NCI-H526 (cell line): ENCODE results near the gene CDH13.

ENCODE experiments used
- DNase-seq, 2 experiments: peaks; one replicate each; lab custom pipeline; 2025; lab: John Stamatoyannopoulos, UW

CDH13 gene

DNA sequence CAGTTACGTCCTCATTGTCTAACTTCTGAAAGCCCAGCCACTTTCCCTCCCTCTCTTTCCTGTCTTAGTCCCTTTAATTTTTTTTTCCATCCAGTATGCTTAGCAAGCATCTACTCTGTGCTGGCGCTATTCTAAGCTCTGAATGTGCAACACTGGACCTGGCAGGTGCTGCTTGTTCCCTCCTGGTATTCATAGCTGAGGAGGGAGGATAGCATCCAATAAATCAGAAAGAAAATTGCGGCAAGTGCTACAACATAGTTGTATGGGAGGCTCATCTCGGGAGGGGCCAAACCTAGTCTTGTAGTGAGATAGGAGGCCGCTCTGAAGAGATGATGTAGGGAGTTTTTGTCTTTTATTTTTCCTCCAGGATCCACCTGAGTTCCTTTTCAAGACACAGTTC lies 723.7 kb downstream of the CDH13 start:
- no peak for DNase-seq

DNA sequence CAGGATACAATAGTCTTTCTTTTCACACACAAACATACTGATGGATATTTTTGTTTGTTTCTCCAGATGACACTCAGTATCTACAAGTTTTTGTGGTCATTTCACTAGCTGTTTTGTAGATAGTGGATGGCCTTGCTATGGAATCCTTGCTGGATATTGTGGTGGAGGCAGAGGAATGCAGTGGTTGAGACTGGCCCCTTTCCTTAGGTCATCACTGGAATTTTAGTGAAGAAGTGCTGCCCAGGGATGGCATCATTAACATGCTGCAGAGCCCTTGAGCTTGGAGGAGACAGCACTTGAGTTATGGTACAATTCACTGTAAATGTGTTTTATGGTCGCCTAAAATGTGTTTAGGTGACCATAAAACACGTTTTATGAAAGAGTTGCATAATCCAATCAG lies 725.1 kb downstream of the CDH13 start:
- no peak for DNase-seq

DNA sequence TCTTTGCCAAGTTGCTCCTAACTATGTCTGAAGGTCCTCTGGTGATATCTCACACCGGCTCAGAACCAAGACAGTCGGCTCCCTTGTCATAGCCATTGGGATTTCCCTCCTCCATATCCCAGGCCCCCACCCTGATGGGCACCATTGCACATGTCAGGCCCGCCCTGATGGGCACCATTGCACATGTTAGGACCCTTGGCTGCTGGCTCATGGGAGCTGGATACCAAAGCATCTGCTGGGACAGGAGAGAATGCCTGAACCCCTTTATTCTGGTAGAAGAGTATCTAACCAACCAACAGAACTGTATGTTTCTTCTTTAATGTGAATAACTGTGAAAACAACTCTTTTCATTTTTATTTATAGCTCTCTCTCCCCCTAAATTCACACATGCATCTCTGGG lies 726.5 kb downstream of the CDH13 start:
- DNase-seq, result no peak

DNA sequence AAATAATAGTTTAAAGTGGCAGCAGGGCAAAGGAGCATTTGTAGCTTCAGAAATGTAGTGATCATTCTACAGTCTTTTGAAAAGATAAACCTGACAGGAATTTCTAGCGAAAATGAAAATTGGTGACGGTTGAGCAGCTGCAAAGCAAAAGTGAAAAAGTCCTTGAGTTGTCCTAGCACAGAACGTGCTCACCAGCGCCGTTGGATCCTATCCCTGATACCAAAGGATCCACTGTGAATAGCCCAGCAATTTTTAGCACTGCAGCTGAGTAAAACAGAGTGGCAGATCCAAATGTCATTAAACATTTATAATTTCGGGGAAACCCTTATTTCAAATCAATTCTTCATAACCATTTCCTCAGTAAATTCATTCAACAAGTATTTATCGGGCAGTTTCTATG lies 727.2 kb downstream of the CDH13 start:
- no peak for DNase-seq

DNA sequence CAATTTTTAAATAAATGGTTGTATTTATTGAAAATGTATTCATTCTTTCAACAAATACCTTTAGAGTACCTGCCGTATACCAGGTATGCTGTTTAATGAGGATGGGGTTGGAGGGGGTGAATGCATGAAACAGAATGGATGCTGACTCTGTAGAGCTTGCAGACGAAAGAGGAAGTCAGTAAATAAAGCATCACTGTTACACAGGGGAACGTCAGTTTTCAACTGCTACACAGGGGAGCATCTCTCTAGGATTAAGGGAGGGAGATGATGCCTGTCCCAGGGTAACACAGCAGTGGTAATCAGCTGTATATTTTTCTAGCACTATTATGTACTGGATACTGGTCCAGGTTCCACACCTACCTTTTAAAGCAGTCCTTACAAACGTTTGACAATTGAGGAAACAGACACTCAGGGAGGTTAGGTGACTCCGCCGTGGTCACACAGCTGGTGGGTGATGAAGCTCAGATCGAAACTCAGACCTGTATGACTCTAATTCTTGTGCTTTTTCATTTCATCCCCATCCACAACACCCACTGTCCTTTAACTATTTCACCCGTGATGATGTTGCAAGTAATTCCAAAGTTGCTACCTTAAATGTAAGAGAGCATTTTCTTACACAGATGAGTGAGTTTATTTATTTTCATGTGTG lies 728.9 kb downstream of the CDH13 start:
- DNase-seq, result no peak

DNA sequence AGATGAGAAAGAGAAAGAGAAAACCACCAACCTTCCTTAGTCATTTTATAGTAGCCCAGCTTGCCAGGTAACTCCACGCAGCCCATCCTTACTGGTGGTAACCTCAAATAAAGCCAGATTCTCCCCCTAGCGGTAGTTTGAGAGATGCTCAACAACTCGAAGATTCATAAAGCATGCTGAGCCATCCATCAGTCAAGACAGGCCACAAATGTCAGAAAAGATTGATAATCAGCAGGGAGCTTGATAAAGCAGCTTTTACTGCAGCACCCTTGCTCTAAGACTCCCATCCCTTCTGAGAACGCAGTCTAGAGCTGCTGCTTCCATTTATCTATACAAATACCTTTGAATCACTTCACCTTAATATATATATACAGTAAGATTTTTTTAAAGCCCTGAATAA lies 729.5 kb downstream of the CDH13 start:
- DNase-seq, result peak; percentile 27 to 84

DNA sequence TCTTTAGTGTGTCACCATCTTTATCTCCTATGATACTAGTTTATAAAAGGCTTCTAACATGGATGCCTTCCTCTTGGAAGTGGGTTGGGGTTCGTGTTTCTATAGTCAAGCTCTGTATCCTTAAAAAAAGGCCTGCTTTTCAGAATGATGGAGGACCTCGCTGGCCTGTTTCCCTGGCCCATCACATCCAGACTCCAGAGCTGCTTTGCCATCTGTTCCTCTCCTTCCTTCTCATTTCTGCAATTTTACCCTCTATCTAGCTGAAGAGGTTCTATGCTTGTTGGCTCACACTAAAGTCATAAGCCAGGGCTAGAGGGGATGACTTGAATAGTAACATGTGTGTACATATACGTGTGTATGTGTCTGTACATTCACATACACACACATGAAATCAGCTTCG lies 730.2 kb downstream of the CDH13 start:
- DNase-seq, result no peak

DNA sequence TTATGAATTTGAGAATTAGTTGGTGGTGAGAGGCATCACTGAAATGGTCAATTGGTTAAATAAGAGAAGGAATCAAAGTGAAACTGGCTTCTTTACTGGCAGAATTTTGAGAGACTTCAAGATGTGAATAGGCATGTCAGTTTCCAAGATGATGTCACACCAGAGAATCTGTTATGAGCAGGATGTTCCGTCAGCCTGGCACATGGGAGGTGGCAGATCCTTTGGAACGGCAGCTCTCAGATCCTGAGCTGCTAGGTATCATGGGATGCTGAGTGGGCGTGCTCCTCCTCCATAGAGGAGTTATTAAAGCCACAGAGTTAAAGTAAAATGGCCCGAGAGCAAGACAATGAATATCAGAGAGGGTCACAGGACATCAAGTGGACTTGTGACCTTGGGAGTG lies 736.8 kb downstream of the CDH13 start:
- DNase-seq, result no peak

DNA sequence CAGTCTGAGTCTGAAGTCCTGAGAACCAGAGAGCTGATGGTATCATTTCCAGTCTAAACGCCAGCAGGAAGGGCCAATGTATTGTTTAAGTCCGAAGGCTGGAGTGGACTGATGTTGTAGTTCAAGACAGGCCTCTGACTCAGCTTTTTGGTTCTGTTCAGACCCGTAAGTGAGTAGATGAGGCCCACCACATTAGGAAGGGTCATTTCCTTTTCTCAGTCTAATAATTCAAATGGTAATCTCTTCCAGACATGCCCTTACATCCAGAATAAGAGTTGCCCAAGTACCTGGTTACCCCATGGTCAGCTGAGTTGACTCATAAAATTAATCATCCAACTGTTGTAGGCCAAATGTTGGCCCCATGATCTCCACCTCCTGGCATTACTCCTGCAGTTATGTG lies 738.4 kb downstream of the CDH13 start:
- DNase-seq, result no peak

DNA sequence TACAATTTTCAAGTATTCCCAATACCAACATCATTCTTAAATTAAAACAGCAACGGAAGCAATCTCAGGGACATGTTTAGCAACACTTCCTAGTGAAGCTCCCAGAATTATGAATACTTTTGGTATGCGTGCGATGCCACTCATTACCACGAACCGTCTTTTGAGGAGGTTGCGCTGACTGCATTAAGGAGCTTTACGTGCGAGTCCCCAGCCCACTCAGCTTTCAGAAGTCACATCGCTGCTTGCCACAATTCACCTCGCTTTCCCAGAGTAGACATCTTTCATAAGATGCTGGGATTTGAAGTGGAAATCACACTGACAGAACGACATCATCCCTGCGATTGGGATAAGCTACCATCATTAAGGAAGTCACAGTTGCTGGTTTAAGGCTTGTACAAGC lies 739.5 kb downstream of the CDH13 start:
- no peak for DNase-seq

DNA sequence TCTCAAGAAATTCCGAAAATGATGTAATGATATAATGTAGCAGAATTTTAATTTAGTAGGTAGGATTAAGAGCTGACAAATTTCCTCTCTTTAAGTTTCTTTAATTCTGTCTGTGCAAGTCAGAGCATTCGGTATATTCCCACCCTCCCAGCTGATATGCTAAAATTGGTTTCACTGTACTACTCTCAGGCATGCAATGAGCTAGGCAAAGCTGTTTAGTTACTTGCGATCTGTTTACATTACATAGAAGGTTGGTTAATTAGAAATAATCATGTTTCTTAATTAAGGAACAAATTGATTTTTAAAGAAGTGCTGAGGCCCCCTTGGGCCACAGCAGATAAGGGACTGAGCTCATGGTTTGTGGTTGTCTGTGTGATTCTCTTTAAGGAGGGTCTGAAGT lies 748.2 kb downstream of the CDH13 start:
- DNase-seq, result no peak

DNA sequence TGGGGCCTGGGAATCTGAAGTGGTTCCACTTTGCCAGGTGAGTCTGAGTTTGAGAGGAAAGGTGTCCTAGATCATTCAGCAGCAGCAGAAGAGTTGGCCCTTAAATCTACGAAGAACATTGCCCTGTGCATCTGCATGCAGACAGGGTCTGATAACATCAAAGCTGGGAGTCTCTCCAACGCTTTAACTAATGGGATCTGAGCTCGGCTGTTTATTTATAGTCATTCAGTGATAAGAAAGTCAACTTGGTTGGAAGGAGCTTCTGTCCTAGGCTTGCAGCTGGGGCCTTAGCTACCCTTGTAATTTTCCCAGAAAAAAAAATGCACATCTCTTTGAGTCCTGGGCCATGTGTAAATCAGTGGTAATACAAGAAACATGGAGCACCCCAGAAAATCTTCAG lies 763.0 kb downstream of the CDH13 start:
- no peak for DNase-seq

DNA sequence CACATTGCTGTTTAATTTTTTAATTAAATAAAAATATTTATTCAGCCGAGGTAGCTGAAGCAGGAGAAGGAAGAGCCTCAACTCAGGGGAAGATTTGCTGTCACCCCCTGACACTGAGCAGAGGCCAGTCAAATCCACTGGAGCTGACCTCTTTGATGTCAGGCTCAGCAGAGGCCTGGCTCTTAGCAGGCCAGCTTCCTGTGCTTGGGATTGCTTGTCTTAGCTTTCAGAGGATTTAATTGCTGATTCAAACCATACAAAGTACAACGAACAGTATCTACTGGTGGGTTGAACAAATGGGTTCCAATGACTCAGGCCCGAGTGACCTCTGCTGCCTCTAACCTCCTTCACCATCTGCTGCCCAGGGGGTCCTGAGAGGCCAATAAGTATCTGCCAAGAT lies 764.0 kb downstream of the CDH13 start:
- DNase-seq, result no peak

DNA sequence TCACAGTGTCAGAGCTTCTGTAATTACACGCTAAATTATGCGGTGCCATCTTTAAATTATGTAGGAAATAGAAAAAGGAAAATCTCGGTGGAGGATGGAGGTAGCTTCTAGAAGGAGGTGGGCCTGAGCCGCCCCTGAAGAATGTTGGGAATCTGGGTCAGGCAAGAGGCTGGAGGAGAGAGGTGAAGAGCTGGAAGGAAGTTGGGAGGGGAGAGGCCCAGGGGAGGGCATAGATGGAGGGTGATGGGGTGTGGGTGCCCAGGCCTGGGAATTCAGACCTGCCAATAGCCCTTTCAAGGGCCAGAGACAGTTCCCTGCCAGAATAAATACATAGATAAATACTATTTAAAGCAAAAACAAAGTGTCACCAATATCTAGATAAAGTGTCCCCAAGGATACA lies 766.0 kb downstream of the CDH13 start:
- DNase-seq, result no peak

DNA sequence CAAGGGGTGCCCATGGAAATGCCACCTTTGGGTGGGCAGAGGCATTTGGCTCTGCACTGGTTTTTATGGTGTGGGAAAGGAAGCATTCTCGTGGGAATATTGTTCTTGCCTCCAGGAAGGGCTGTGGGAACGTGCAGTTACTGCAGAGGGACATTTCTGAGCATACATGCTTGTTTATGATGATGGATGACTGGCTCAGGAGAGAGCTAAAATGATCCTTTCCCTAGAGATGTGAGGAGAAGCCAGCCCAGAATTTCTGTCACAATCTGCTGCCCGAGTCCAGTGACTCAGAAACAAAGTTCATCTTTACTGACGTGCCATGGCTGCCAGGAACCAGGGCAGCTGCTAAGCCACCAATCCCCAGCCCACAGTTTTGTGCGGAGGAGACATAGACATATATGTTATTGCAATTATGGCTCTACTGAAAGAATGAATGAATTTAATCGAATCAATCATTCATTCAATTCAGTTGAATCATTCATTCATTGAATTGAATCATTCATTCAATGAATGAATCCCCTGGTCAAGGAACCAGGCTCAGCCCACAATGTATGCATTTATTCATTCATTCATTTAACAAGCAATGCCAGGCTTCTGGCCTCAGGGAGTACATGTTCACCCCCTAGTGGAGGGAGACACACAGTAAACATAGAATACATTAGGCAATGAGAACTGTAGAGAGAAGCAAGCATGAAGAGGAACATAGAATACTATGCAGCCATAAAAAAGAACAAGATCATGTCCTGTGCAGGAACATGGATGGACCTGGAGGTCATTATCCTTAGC lies 766.6 kb downstream of the CDH13 start:
- no peak for DNase-seq

DNA sequence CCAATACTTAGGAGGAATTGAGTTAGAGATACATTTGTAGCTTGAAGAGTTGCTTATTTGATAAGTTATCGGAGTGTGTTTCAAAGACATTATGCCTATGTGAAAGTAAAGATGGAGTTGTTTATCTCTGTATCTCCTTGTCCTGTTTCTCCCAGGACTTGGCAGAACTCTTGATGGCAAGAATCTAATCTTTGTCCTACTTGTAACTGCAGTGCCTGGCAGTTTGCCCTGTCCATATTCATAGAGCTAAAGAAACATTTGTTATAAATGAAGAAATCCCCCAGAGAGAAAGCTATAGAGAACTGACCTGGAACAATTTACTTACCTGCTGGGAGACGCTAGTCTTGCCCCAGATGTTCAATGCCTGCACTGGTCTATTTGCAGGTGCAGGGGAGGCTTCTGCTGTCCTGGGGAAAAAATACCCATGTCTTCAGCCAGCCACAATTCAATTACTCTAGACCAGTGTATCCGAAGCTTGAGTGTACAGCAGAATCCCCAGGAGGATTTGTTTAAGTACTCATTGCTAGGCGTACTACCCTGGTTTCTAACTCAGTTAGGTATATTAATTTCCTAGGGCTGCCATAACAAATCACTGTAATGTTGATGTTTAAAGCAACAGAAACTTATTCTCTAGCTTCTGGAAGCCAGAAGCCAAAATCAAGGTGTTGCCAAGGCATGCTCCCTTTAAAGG lies 771.0 kb downstream of the CDH13 start:
- no peak for DNase-seq

DNA sequence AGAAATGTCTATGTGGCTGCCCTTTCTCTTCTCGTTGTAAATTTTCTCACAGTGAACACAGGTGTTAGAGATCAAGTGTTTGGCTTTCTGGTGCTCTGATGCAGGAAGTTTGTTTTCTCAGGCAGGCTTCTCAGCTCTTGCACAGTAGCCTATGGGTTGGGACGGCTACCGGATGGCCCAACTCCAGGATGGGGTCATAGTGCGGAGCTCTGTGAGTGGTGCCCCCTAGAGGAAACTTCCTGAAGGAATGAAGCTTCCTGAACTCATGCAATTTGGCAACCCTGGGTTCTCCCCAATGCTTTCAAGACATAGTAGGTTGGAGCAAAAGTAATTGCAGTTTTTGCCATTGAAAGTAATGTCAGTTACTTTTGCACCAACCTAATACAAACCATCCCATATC lies 773.5 kb downstream of the CDH13 start:
- no peak for DNase-seq

DNA sequence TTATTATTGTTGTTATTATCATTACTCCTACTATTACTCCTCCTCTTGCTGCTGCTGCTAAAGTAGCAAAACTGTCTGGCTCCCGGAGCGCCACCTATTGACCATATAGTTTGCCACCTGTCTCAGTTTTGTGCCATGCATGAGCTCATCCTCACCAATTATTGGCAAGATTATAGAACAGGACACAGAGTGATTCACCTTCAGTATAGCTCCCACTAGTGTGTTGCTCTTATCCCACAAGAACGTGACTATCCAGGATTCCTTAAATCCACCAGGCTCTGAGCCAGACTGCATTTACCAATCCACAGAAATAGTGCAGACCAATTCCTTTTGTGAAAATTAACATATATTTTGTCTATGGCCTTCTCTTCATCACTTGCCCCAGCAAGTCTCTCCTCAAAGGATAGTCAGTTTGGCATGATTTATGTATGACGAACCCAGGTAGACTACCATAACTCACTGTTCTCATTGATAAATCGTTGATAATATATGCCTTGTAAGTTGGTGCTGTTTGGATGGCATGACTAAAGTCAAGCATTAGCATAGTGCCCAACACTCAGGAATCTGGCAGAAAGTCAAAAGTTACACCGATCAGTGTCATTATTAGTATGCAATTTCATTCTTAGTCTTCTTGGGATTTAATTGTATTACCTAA lies 775.5 kb downstream of the CDH13 start:
- DNase-seq, result no peak

DNA sequence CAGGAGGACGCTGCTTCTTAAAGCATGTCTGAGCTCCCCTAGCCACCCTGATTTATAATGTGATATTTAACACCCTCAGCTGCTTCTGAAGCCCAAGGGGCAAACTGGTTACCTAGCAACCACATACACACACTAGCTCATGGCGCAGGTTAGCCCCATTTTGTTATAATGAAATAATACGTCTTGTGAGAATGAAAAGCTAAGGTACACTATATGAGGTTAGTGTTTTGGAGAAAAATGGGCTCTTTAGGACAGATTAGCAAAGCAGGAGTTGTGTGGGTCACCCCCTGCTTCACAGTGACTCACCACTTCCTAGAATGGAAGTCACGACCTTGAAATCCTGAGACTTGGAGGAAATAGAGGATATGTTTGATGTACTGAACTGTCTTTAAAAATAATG lies 776.2 kb downstream of the CDH13 start:
- DNase-seq, result peak; percentile 18 to 37

DNA sequence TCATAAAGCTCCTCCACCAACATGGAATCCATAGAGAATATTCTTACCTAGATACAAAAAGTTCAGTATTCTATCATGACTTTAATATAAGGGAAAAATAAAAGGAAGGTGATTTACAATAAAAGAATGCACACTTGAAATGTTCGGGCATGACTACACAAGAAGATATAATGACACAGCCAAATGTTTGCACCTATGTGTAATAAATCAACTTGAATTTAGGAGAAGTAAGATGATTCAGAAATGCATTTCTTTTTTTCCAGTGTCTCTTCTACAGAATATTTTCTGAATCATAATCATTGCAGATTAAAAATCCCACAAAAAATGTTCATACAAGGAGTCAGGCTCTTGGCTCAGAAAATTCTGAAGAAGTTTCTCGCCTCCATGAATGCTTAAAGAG lies 777.0 kb downstream of the CDH13 start:
- no peak for DNase-seq

DNA sequence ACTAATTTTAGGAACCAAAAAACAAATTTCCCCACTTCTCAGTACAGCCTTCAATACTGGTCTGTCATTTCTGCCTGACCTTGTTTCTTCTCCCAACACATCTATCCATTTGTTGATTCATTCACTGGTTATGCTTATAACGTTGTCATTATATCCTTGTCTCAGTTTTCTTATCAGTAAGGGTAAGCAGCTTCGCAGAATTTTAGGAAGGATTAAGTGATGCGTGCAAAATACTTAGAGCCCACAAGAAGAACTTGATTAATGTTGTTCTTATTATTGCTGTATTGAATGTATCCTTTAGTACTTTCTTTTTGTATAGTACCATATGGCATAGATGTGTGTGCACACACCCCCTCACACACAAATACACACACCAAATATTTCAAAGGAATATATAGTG lies 777.5 kb downstream of the CDH13 start:
- no peak for DNase-seq

DNA sequence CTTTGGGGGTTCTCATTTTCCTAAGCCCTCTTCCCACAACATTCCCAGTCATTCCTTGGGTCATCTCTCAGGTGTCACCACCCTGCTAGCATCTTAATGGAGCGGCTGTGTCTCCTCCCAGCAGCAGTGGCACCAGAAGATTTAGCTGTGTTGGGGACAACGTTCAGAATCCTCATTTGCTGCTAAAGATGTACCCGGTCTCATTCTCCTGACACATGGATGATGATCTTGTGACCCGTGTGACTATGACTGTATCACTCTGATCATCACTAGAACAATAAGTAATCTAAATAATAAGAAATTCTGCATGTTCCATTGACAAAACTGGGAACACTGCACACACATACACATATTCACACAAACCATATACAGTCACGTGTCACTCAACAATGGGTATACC lies 781.2 kb downstream of the CDH13 start:
- DNase-seq, result no peak

DNA sequence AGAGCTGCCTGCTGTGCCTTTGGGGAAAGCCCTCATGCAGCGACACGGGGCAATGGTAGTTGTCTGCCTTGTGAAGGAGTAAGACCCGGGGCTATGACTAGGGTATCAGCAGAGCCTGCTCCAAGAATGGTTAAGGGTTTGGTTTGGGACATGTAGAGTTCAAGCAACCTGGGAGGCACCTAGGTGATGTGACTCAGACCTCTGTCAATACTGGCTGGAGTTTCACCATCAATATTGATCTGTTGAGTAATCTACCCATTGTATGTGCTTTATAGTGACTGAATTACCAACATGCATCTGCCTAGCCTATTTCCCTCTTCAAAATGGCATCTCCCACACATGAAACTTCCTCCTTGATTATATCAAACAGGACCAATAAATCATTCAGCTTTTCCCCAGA lies 782.6 kb downstream of the CDH13 start:
- DNase-seq, result no peak
